HG03135 (cell line): Measurements from ENCODE around the gene RNF183.
"Not testable (repeated sequence)": the region's sequence is repeated elsewhere in the genome, so short reads cannot be mapped to it uniquely, and the experiment has no call there.

Experiments
- ATAC-seq: cut with Tn5 transposase; IDR thresholded peaks from one replicate; pipeline ENCODE4 v1.9.1; 2021; ENCODE audit warnings: mild to moderate bottlenecking, moderate library complexity; ENCODE audit not compliant: unreplicated experiment

Gene RNF183

GRCh38 chr9:113317777-113318176 lies 14.6 kb upstream of the RNF183 start:
- no peak for ATAC-seq

GRCh38 chr9:113316030-113316429 lies 12.9 kb upstream of the RNF183 start:
- ATAC-seq, result no peak

GRCh38 chr9:113315231-113315630 lies 12.1 kb upstream of the RNF183 start:
- ATAC-seq, result no peak

- no peak for ATAC-seq
Measured at GRCh38 chr9:113313261-113313660, 10.1 kb upstream of the RNF183 start.

- ATAC-seq, result no peak
Measured at GRCh38 chr9:113311961-113312360, 8.8 kb upstream of the RNF183 start.

GRCh38 chr9:113310538-113310937 lies 7.4 kb upstream of the RNF183 start:
- ATAC-seq, result no peak

- no peak for ATAC-seq
Measured at GRCh38 chr9:113309204-113309813, 6.1 kb upstream of the RNF183 start.

GRCh38 chr9:113307396-113307975 lies 4.3 kb upstream of the RNF183 start:
- no peak for ATAC-seq

- ATAC-seq, result no peak
Measured at GRCh38 chr9:113306566-113306965, 3.4 kb upstream of the RNF183 start.

- no peak for ATAC-seq
Measured at GRCh38 chr9:113301548-113301947, 1.6 kb downstream of the RNF183 start.

- no peak for ATAC-seq
Measured at GRCh38 chr9:113299800-113300292, 3.3 kb downstream of the RNF183 start.

GRCh38 chr9:113298924-113299770 lies 4.0 kb downstream of the RNF183 start:
- no peak for ATAC-seq

GRCh38 chr9:113298311-113298710 lies 4.9 kb downstream of the RNF183 start:
- no peak for ATAC-seq

- no peak for ATAC-seq
Measured at GRCh38 chr9:113296796-113297558, 6.2 kb downstream of the RNF183 start.

GRCh38 chr9:113296247-113296646 lies 6.9 kb downstream of the RNF183 start:
- not testable (repeated sequence) for ATAC-seq

GRCh38 chr9:113293285-113293878 lies 9.8 kb downstream of the RNF183 start:
- ATAC-seq, result no peak

- ATAC-seq, result no peak
Measured at GRCh38 chr9:113290052-113290607, 13.0 kb downstream of the RNF183 start.

- ATAC-seq, result no peak
Measured at GRCh38 chr9:113289091-113289490, 14.1 kb downstream of the RNF183 start.

- no peak for ATAC-seq
Measured at GRCh38 chr9:113281356-113281755, 21.8 kb downstream of the RNF183 start.

GRCh38 chr9:113278840-113279239 lies 24.3 kb downstream of the RNF183 start:
- no peak for ATAC-seq
